ENCODE measurements around the gene GSG1L.

DNA sequence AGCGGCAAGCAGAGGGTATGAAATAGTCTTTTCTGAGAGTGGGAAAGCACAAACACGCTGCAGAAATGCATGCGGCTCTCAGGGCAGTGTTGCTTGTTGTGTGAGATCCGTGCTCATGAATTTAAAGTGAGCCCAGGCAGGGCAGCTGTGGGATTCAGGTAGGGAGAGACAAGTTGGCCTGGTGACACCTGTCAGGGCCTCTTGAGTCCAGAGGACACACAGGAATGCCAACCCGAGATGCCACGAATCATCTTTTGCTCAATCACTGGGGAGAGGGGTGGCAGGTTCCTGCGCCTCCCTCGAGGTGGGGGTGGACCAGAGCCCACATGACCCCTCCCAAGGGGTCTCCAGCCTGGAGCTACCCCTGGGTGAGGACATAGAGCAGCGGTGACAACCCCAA, 211.9 kb downstream of the GSG1L start:
- no peak for TF ChIP-seq EZH2phosphoT487 (conservative IDR thresholded peaks at IDR 0.05; ENCODE audit: low read length)
- TF ChIP-seq, protein P1, sequence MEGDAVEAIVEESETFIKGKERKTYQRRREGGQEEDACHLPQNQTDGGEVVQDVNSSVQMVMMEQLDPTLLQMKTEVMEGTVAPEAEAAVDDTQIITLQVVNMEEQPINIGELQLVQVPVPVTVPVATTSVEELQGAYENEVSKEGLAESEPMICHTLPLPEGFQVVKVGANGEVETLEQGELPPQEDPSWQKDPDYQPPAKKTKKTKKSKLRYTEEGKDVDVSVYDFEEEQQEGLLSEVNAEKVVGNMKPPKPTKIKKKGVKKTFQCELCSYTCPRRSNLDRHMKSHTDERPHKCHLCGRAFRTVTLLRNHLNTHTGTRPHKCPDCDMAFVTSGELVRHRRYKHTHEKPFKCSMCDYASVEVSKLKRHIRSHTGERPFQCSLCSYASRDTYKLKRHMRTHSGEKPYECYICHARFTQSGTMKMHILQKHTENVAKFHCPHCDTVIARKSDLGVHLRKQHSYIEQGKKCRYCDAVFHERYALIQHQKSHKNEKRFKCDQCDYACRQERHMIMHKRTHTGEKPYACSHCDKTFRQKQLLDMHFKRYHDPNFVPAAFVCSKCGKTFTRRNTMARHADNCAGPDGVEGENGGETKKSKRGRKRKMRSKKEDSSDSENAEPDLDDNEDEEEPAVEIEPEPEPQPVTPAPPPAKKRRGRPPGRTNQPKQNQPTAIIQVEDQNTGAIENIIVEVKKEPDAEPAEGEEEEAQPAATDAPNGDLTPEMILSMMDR (IDR thresholded peaks at IDR 0.05; ENCODE audit: insufficient read depth, low read length, poor library complexity, severe bottlenecking): no peak
